ENCODE data around the gene PSD2. TPM values are rescaled to one million over a fixed set of nuclear protein-coding genes. Genes with fewer than 3 reads are reported as not detected.

The PSD2 gene
- total and polyA plus RNA-seq, 2 experiments from 2014 or later: 0.08 to 0.10 TPM

DNA sequence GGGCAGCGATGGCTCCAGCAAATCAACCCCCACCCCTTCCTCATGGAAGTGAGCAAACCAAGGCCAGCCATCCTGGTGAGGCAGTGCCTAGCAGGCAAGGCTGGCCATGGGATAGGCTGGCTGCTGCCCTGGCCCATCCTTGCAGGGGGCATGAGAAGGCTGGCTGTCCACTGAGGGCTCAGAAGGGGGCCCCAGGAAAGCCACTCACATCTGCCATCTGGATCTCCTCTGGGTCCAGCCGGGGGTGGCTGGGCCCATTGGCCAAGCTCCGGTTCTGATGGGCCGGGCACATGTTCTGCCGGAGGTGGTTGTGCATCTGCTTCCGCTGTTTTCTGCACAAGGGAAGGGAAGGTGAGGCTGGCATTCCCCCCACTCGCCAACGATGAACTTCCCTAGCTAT is 57.1 kb downstream of the PSD2 start (continued):
- TF ChIP-seq, protein P1, sequence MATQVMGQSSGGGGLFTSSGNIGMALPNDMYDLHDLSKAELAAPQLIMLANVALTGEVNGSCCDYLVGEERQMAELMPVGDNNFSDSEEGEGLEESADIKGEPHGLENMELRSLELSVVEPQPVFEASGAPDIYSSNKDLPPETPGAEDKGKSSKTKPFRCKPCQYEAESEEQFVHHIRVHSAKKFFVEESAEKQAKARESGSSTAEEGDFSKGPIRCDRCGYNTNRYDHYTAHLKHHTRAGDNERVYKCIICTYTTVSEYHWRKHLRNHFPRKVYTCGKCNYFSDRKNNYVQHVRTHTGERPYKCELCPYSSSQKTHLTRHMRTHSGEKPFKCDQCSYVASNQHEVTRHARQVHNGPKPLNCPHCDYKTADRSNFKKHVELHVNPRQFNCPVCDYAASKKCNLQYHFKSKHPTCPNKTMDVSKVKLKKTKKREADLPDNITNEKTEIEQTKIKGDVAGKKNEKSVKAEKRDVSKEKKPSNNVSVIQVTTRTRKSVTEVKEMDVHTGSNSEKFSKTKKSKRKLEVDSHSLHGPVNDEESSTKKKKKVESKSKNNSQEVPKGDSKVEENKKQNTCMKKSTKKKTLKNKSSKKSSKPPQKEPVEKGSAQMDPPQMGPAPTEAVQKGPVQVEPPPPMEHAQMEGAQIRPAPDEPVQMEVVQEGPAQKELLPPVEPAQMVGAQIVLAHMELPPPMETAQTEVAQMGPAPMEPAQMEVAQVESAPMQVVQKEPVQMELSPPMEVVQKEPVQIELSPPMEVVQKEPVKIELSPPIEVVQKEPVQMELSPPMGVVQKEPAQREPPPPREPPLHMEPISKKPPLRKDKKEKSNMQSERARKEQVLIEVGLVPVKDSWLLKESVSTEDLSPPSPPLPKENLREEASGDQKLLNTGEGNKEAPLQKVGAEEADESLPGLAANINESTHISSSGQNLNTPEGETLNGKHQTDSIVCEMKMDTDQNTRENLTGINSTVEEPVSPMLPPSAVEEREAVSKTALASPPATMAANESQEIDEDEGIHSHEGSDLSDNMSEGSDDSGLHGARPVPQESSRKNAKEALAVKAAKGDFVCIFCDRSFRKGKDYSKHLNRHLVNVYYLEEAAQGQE (IDR thresholded peaks at IDR 0.05; ENCODE audit: unreplicated experiment): no peak
- no peak for TF ChIP-seq EZH2phosphoT487 (IDR thresholded peaks at IDR 0.05; ENCODE audit: unreplicated experiment)

DNA sequence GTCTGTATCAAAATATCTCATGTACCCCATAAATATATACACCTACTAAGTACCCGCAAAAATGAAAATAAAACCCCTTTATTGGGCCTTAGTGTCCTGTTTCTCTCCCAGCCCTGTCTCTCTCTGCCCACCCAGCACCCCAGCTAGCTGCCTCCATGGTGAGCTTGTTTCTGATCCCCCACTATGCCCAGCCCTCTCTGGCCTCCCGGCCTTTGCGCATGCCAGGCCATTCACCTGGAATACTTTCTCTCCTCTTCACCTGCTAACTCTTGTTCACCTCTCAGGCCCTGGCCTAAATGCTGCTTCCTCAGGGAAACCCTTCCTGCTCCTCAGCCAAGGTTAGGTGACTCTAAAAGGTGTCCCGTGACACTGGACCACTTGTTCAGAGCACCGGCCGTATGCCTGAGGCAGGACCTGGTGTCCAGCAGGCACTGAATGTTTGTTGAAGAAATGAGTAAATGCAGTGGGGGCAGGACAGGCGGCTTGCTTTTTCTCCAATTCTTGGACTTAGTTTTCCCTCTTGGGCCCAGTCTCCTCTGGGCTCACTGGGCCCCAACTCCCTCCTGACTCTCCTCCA is 58.5 kb downstream of the PSD2 start:
- no peak overlapping the region for H3K4me2 ChIP-seq
- H4K20me1 ChIP-seq (replicated peaks; ENCODE audit: insufficient read depth): no peaks in the 10 kb centered on the region; the same call in 1 of the 2 replicates
- H3K36me3 ChIP-seq (ENCODE audit: insufficient read depth): no peaks in the 10 kb centered on the region
- DNase-seq (ENCODE audit: low spot score) (no peak), ATAC-seq (no peak)
- H2AFZ ChIP-seq: no peak overlapping the region
- H3K4me1 ChIP-seq (ENCODE audit: insufficient read depth): no peaks in the 10 kb centered on the region
- Mint-ChIP-seq H3K36me3 (ENCODE audit: low read depth) (no peaks in the 10 kb centered on the region), H3K4me3 (no peak overlapping the region), H3K27ac (no peak overlapping the region), H3K4me1 (peaks cover 6% of the 10 kb centered on the region), H3K9me3 (no peaks in the 10 kb centered on the region), H3K27me3 (ENCODE audit: insufficient read depth, low read depth, poor library complexity) (peaks cover 22% of the 10 kb centered on the region)
- H3F3A ChIP-seq (replicated peaks; ENCODE audit: low read depth): no peaks in the 10 kb centered on the region
- H3K79me2 ChIP-seq (replicated peaks; ENCODE audit: insufficient read depth): no peaks in the 10 kb centered on the region
- peaks cover 10% of the 10 kb centered on the region for H3K27me3 ChIP-seq (ENCODE audit: insufficient read depth)
- no peak overlapping the region for H3K4me3 ChIP-seq
- no peak overlapping the region for H3K27ac ChIP-seq (ENCODE audit: low read depth)
- no peaks in the 10 kb centered on the region for H3K9me2 ChIP-seq (ENCODE audit: insufficient read depth)
- TF ChIP-seq POLR2AphosphoS5 (IDR thresholded peaks at IDR 0.05; ENCODE audit: low read depth) (no peak), EZH2phosphoT487 (IDR thresholded peaks at IDR 0.05; ENCODE audit: unreplicated experiment) (no peak), STAT1 (IDR thresholded peaks at IDR 0.05; ENCODE audit: unreplicated experiment) (no peak), ZNF331 (CRISPR knock-in tag; IDR thresholded peaks at IDR 0.05; ENCODE audit: low read depth) (no peak), NANOG (IDR thresholded peaks at IDR 0.05; ENCODE audit: borderline replicate concordance) (no peak), EZH2 (IDR thresholded peaks at IDR 0.05; ENCODE audit: low read depth, unreplicated experiment) (no peak), ZNF114 (CRISPR knock-in tag; IDR thresholded peaks at IDR 0.05) (no peak), CREB1 (CRISPR knock-in tag; IDR thresholded peaks at IDR 0.05; ENCODE audit: low read depth) (no peak), JUNB (IDR thresholded peaks at IDR 0.05; ENCODE audit: unreplicated experiment) (no peak)
- TF ChIP-seq, protein P2, sequence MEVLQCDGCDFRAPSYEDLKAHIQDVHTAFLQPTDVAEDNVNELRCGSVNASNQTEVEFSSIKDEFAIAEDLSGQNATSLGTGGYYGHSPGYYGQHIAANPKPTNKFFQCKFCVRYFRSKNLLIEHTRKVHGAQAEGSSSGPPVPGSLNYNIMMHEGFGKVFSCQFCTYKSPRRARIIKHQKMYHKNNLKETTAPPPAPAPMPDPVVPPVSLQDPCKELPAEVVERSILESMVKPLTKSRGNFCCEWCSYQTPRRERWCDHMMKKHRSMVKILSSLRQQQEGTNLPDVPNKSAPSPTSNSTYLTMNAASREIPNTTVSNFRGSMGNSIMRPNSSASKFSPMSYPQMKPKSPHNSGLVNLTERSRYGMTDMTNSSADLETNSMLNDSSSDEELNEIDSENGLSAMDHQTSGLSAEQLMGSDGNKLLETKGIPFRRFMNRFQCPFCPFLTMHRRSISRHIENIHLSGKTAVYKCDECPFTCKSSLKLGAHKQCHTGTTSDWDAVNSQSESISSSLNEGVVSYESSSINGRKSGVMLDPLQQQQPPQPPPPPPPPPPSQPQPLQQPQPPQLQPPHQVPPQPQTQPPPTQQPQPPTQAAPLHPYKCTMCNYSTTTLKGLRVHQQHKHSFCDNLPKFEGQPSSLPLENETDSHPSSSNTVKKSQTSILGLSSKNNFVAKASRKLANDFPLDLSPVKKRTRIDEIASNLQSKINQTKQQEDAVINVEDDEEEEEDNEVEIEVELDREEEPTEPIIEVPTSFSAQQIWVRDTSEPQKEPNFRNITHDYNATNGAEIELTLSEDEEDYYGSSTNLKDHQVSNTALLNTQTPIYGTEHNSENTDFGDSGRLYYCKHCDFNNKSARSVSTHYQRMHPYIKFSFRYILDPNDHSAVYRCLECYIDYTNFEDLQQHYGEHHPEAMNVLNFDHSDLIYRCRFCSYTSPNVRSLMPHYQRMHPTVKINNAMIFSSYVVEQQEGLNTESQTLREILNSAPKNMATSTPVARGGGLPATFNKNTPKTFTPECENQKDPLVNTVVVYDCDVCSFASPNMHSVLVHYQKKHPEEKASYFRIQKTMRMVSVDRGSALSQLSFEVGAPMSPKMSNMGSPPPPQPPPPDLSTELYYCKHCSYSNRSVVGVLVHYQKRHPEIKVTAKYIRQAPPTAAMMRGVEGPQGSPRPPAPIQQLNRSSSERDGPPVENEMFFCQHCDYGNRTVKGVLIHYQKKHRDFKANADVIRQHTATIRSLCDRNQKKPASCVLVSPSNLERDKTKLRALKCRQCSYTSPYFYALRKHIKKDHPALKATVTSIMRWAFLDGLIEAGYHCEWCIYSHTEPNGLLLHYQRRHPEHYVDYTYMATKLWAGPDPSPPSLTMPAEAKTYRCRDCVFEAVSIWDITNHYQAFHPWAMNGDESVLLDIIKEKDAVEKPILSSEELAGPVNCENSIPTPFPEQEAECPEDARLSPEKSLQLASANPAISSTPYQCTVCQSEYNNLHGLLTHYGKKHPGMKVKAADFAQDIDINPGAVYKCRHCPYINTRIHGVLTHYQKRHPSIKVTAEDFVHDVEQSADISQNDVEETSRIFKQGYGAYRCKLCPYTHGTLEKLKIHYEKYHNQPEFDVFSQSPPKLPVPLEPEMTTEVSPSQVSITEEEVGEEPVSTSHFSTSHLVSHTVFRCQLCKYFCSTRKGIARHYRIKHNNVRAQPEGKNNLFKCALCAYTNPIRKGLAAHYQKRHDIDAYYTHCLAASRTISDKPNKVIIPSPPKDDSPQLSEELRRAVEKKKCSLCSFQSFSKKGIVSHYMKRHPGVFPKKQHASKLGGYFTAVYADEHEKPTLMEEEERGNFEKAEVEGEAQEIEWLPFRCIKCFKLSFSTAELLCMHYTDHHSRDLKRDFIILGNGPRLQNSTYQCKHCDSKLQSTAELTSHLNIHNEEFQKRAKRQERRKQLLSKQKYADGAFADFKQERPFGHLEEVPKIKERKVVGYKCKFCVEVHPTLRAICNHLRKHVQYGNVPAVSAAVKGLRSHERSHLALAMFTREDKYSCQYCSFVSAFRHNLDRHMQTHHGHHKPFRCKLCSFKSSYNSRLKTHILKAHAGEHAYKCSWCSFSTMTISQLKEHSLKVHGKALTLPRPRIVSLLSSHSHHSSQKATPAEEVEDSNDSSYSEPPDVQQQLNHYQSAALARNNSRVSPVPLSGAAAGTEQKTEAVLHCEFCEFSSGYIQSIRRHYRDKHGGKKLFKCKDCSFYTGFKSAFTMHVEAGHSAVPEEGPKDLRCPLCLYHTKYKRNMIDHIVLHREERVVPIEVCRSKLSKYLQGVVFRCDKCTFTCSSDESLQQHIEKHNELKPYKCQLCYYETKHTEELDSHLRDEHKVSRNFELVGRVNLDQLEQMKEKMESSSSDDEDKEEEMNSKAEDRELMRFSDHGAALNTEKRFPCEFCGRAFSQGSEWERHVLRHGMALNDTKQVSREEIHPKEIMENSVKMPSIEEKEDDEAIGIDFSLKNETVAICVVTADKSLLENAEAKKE (CRISPR knock-in tag; IDR thresholded peaks at IDR 0.05): no peak
- TF ChIP-seq, protein P3, sequence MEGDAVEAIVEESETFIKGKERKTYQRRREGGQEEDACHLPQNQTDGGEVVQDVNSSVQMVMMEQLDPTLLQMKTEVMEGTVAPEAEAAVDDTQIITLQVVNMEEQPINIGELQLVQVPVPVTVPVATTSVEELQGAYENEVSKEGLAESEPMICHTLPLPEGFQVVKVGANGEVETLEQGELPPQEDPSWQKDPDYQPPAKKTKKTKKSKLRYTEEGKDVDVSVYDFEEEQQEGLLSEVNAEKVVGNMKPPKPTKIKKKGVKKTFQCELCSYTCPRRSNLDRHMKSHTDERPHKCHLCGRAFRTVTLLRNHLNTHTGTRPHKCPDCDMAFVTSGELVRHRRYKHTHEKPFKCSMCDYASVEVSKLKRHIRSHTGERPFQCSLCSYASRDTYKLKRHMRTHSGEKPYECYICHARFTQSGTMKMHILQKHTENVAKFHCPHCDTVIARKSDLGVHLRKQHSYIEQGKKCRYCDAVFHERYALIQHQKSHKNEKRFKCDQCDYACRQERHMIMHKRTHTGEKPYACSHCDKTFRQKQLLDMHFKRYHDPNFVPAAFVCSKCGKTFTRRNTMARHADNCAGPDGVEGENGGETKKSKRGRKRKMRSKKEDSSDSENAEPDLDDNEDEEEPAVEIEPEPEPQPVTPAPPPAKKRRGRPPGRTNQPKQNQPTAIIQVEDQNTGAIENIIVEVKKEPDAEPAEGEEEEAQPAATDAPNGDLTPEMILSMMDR (conservative IDR thresholded peaks at IDR 0.05; ENCODE audit: low read depth in 2 of 2): no peak
